Gastrocnemius medialis (tissue), 4 donors: ENCODE data around the gene IGF1R.

Experiments used
- CTCF ChIP-seq, 5 experiments: fragments of 450-650 bp in 3 of 5; fragments of 200-600 bp in 2 of 5; sonication (generic) in 2 of 5; IDR thresholded peaks in 4 of 5; conservative IDR thresholded peaks in 1 of 5; 1 replicate in 4 of 5; 2 replicates in 1 of 5; pipeline ENCODE4 v1.5.1; 2016 to 2019; ENCODE audit warnings: antibody characterized with exemption in 5 of 5, mild to moderate bottlenecking in 3 of 5, moderate library complexity in 3 of 5
- POLR2A ChIP-seq, 2 donors: fragments of 450-650 bp; IDR thresholded peaks; one replicate each; pipeline ENCODE4 v1.6.1; 2017; ENCODE audit warnings: antibody characterized with exemption in 2 of 2, mild to moderate bottlenecking in 2 of 2, moderate library complexity in 2 of 2

DNA sequence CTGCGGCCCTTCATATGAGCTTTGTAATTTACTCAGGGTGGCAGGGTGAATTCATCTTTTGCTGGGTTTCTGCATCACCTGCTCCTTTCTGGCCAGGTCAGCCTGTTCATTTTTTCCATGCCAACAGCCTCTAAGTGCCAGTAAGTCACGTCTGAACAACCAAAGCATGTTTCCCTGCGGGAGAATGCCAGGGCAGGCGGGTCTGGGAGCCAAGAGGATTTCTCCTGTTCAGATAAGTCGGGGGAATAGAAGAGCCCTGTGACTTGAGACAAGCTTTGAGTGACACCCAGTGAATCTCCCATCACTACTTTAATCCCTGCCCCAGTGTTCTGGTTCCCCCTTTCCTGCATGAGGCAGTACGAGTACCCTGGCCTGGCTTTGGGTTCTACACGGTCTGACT is 206.2 kb downstream of the IGF1R start:
- TF ChIP-seq POLR2A (IDR thresholded peaks at IDR 0.05) (no peak), CTCF (IDR thresholded peaks at IDR 0.05 in 4 of 5, conservative IDR thresholded peaks at IDR 0.05 in 1 of 5) (no peak)
